Activated gamma-delta T cell (primary cell): ENCODE measurements around the gene SOD2.
A peak's percentile ranks its signal among the peaks of the same experiment; 100 is the strongest.
"Not testable (repeated sequence)": the region's sequence is repeated elsewhere in the genome, so short reads cannot be mapped to it uniquely, and the experiment has no call there.

Experiments
- DNase-seq: peaks from one replicate; lab custom pipeline; 2025; lab: John Stamatoyannopoulos, UW

SOD2 gene

DNA sequence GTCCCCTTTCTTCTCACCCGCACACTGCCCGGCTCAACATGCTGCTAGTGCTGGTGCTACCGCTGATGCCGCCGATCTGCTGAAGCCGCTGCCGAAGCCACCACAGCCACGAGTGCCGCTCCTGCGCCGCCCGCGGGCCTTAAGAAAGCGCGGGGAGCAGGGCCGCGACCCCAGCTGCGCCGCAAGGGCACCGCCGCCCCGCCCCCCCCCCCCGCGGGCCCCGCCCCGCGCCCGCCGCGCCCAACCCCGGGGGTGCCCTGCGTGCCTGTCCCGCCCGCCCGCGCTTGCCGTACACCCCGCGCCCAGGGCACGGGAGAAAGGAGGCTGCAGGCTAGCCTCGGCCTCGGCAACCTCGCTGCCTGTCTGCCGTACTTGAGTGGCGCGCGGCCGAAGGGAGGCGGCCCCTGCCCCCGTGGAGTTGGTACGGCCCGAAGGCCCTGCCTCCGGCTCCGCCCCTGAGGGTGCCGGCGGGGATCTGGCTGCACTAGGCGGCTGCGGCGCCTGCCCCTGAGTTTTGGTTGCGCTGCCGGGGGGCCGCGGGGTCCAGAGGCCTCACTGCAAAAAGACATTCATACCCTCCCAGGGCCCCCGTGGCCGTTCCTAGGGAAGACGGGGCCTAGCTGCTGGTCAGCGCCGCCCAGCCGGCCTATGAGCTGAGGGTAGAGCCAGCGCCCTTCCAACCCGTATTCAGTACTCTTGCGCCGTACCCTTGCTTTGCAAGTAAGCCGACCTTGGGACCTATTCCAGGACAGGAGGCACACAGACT, at the start of gene SOD2:
SOD2 (minus strand) TSS at position 114 of the 766 bp plus-strand sequence; CDS start at position 40, 74 bp downstream.
- peak; percentile 81 for DNase-seq

- DNase-seq = no peak
These were observed 49.1 kb upstream of the SOD2 start for GRCh38 chr6:159742165-159742564.

- DNase-seq = no peak
These were observed 46.3 kb upstream of the SOD2 start for GRCh38 chr6:159739341-159739740.

GRCh38 chr6:159736908-159737307, 43.9 kb upstream of the SOD2 start:
- no peak for DNase-seq

- not testable (repeated sequence) for DNase-seq
These were observed 40.4 kb upstream of the SOD2 start for GRCh38 chr6:159733395-159733794.

DNA sequence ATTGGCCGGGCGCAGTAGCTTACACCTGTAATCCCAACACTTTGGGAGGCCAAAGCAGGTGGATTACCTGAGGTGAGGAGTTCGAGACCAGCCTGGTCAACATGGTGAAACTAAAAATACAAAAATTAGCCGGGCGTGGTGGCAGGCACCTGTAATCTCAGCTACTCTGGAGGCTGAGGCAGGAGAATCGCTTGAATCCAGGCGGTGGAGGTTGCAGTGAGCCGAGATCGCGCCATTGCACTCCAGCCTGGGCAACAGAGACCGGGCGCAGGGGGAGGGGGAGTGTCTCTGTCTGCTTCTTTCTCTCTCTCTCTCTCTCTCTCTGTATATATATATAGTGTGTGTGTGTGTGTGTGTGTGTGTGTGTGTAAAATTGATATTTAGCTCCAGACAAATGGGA, 39.5 kb upstream of the SOD2 start:
- not testable (repeated sequence) for DNase-seq

DNA sequence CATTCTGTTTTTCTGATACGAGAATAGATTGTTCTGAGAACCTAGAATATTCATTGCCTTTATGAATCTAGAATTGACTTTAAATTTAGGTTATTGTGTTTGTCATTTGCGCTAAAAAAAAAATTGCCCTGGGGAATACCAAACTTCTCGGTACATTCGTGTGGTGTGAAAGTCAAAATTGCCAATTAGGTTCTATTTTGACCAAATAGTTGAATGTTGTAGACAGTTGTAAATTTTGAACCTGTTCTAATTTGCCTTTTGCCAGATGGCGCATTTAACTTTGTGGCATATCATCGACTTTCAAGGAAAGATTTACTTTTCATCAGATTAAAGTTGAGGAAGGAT, 37.3 kb upstream of the SOD2 start:
- no peak for DNase-seq

DNA sequence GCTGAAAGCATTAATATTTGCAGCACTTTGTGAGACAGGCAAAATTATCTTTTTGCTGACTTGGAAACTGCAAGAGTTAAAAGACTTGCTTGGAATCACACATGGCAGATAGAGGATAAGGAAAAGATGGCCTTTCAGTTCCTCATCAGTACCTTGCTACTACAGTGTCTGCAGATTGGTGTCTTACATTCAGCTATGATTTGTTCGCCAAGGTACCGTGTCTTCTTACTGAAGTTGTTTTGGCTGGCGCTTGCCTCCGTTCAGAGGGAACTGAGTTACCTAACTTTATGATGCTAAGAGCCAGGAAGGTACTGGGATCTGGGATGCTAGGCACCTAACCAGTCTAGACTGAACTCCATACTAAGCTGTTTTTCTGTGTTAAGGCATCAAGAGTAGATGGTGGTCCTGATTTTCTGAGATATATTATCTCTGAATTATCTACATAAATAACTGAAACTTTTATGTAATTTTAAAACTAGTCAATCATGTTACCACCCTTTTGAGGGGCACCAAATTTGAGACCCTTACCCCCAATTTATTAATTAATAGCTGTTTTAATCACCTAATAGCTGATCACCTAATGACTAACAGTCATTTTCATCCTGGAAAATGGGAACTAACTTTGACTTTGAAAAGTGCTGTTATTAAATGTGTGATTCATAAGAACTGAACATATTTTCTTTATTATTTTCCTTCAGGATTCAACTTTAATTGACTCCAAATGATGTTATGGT, 36.7 kb upstream of the SOD2 start:
- DNase-seq = no peak

GRCh38 chr6:159728531-159728964, 35.5 kb upstream of the SOD2 start:
- DNase-seq = no peak

DNA sequence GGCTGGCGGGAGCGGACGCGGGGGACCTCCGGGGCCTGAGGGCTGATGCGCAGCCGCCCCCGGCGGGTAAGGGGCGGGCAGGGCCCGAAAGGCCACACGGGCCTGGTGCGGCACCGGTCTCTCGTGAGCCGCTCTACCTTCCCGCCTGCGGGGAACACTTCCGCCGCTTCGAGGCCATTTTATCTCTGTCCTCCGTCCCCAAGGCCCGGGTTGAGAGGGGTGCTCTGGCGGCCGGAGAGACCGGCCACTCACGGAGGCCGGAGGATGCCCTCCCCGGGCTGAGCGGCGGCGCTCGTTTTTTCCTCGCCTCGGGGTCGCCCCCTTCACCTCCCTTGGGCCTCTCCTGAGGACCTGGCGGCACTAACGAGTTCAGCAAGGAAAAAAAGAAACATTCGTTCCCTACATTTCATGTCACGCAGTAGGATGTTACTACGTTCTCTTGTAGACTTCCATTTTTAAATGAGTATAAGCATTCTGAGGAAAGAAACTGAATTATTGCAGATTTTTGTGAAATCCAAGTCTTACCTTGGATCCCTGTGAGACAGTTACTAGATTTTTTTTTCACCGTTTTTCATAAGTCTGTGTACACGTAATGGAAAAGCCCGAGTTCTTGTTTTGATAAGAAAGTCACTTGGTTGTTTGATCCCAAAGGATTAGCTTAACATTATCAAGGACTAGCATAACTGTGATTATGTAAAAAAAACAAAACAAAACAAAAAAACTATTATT, 34.8 kb upstream of the SOD2 start:
- DNase-seq = no peak

- peak; percentile 96 for DNase-seq
These were observed 34.1 kb upstream of the SOD2 start, which contains the start of gene WTAP for GRCh38 chr6:159726918-159727716. TSS of gene WTAP (plus strand) at chr6:159727506. CDS start at chr6:159736266, 8,760 bp downstream.

- no peak for DNase-seq
These were observed 33.3 kb upstream of the SOD2 start for GRCh38 chr6:159726255-159726917.

- not testable (repeated sequence) for DNase-seq
These were observed 32.2 kb upstream of the SOD2 start for GRCh38 chr6:159725208-159725607.

DNA sequence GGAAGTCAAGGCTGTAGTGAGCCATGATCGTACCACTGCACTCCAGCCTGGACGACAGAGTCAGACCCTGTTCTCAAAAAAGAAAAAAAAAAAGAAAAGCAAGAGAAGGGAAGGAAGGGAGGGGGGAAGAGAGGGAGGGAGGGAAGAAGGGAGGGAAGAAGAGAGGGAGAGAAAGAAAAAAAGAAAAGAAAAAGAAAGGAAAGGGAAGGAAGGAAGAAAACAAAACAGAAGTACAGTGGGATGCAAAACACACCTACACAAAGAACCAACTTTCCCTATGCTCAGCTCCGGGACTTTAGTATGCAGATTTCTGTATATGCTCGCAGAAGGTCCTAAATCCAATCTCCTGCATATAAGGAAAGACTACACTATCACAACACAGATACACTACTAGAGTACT, 31.7 kb upstream of the SOD2 start:
- no peak for DNase-seq

- DNase-seq = no peak
These were observed 30.2 kb upstream of the SOD2 start for GRCh38 chr6:159723259-159723658.

DNA sequence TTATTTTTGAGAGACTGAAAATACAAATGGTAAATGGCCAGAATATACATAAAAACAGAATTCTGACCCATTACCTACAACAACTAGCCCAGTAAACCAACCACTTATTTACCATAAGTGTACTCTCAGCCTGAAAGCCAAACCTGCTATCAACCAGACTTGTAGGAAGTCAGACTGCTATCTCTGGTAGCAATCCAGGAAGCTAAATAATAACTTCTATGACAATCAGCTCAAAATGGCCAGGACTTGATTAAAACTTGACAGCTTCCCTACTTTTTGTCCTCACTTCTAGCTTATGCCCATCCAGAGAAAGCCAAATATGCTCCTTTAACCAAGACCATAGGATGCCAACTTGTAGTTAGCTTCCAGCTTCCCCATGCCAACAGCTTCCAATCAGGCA, 29.6 kb upstream of the SOD2 start:
- DNase-seq = no peak

DNA sequence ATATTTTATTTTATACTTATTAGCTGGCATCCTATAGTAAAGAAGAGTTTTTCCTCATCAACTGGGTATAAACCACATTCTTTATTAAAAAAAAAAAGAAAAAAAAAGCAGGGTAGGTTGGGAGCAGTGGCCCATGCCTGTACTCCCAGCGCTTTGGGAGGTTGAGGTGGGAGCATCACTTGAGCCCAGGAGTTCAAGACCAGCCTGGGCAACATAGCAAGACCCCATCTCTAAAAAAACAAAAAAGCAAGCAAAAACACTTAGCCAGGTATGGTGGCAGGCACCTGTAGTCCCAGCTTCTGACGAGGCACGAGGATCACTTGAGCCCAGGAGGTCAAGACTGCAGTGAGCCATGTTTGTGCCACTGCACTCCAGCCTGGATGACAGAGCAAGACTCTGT, 28.9 kb upstream of the SOD2 start:
- DNase-seq = not testable (repeated sequence)

GRCh38 chr6:159720708-159721107, 27.7 kb upstream of the SOD2 start:
- DNase-seq = no peak

DNA sequence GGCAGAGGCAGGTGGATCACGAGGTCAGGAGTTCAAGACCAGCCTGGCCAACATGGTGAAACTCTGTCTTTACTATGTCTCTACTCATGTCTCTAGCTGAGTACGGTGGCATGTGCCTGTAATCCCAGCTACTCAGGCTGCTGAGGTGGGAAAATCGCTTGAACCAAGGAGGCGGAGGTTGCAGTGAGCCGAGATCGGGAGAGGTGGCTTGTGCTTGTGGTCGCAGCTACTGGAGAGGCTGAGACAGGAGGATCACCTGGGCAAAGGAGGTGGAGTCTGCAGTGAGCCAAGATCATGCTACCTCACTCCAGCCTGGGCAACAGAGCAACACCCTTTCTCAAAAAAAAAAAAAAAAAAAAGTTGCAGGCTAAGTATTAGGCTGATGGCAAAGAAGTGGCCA, 26.2 kb upstream of the SOD2 start:
- no peak for DNase-seq

GRCh38 chr6:159718634-159719033, 25.6 kb upstream of the SOD2 start:
- no peak for DNase-seq
